ENCODE results near the gene RFX7. TPM values are rescaled to one million over a fixed set of nuclear protein-coding genes. Genes with fewer than 3 reads are reported as not detected.

Gene RFX7
- total and polyA plus RNA-seq, 2 of the 8 experiments (the other 6 are each of a cell fraction or from before 2014, with no cell fraction given), result 10.4 to 40.9 TPM

- H2AFZ ChIP-seq (ENCODE audit: low read length), result no peak overlapping the region
- no peaks in the 10 kb centered on the region for H3K79me1 ChIP-seq (ENCODE audit: low read depth, low read length)
- no peak overlapping the region for H3K14ac ChIP-seq (ENCODE audit: insufficient read length)
- H4K91ac ChIP-seq (replicated peaks; ENCODE audit: insufficient read length, low read length), result peak overlapping the region; percentile 94
- WGBS, 2 experiments (ENCODE audit: extremely low coverage in 1 of 2, insufficient coverage in 1 of 2, insufficient read length in 1 of 2, insufficient replicate concordance in 2 of 2, low coverage in 1 of 2, low lambda C conversion rate in 2 of 2, missing lambda C conversion rate in 1 of 2), result 60% methylated on average over 9 of the region's 10 CpGs; no CpG with 5 or more reads in 1 of the 2 experiments
- H3K36me3 ChIP-seq (ENCODE audit: control insufficient read depth in 2 of 4, insufficient read depth in 4 of 4, low read length in 3 of 4), result no peaks in the 10 kb centered on the region
- H4K5ac ChIP-seq (ENCODE audit: insufficient read length, low read depth, low read length), result peak overlapping the region; percentile 70
- ChIA-PET CTCF (ENCODE audit: partially characterized antibody) (interaction anchor here (0.6 to 2.3 kb wide), 22 partner anchors 10 to 503 kb away, joined by 3 to 9 read pairs (median 3); no protein-coding TSS in a partner anchor), POLR2A (ENCODE audit: partially characterized antibody) (interaction anchor here (0.6 to 1.5 kb wide), 21 partner anchors 8 to 249 kb away, joined by 3 to 7 read pairs (median 3); partner anchors contain the start of gene MNS1)
- peak overlapping the region; percentile 44; the same call in 1 of the 2 replicates for H3K27ac ChIP-seq (ENCODE audit: low read depth, low read length)
- H2BK120ac ChIP-seq (replicated peaks; ENCODE audit: low read depth, low read length), result peak overlapping the region; percentile 44
- peak overlapping the region; percentile 69 to 78 for H3K4me2 ChIP-seq (ENCODE audit: insufficient read depth in 1 of 2, low read depth in 2 of 2, low read length in 2 of 2)
- peak overlapping the region; percentile 5 to 100 (median 60); a peak in 6 of 8 replicates for H3K4me3 ChIP-seq (ENCODE audit: extremely low read depth in 1 of 4, insufficient read depth in 2 of 4, low read depth in 3 of 4, low read length in 4 of 4)
- H4K20me1 ChIP-seq (replicated peaks in 1 of 2; ENCODE audit: control insufficient read depth in 1 of 2, insufficient read depth in 2 of 2, low read length in 2 of 2), result no peaks in the 10 kb centered on the region
- H3K56ac ChIP-seq (replicated peaks; ENCODE audit: insufficient read length, low read depth, low read length), result peak overlapping the region; percentile 56
- no peak overlapping the region for H4K8ac ChIP-seq (ENCODE audit: extremely low read depth, insufficient read depth, low read length)
- no peaks in the 10 kb centered on the region for H3K23me2 ChIP-seq (ENCODE audit: low read depth, low read length)
- FAIRE-seq, result no peak
- 0 out of 2 replicates have a peak overlapping the region, but pooled peaks have one; percentile 55 for H2BK20ac ChIP-seq (ENCODE audit: low read length)
- no peaks in the 10 kb centered on the region for H3K27me3 ChIP-seq (replicated peaks in 1 of 4; ENCODE audit: control insufficient read depth in 3 of 4, extremely low read depth in 1 of 4, insufficient read depth in 3 of 4, low read length in 3 of 4)
- H3K18ac ChIP-seq (ENCODE audit: extremely low read depth, low read length), result peak overlapping the region; percentile 82
- TF ChIP-seq EZH2 (IDR thresholded peaks at IDR 0.05; ENCODE audit: low read depth, low read length, severe bottlenecking), result no peak
- no peak for TF ChIP-seq KDM5A (IDR thresholded peaks at IDR 0.05; ENCODE audit: low read length)
- no peak for TF ChIP-seq EP300 (IDR thresholded peaks at IDR 0.05; ENCODE audit: borderline replicate concordance in 1 of 2, low read depth in 2 of 2, low read length in 2 of 2)
- TF ChIP-seq SIX5 (IDR thresholded peaks at IDR 0.05; ENCODE audit: low read depth, low read length), result no peak
- no peak for TF ChIP-seq NRF1 (IDR thresholded peaks at IDR 0.05; ENCODE audit: low read depth, low read length)
- TF ChIP-seq HDAC6 (IDR thresholded peaks at IDR 0.05; ENCODE audit: low read depth, low read length), result no peak
- TF ChIP-seq HDAC2 (IDR thresholded peaks at IDR 0.05; ENCODE audit: borderline replicate concordance in 1 of 2, low read depth in 2 of 2, low read length in 2 of 2), result no peak
- TF ChIP-seq KDM4A (IDR thresholded peaks at IDR 0.05; ENCODE audit: low read depth, low read length, severe bottlenecking), result no peak
- no peak for TF ChIP-seq TEAD4 (IDR thresholded peaks at IDR 0.05; ENCODE audit: low read depth, low read length)
- peaks cover 7 to 15% (median 11%) of the 10 kb centered on the region in 4 experiments; a peak in 6 of 7 replicates for H3K4me1 ChIP-seq (replicated peaks in 1 of 4; ENCODE audit: control insufficient read depth in 3 of 4, insufficient read depth in 4 of 4, low read length in 3 of 4)
- H3K4ac ChIP-seq (replicated peaks; ENCODE audit: insufficient read length, low read depth, low read length), result peak overlapping the region; percentile 96
- H3K23ac ChIP-seq (ENCODE audit: insufficient read length), result no peak overlapping the region
- peak overlapping the region in 2 of 4 experiments; percentile 10 to 18; a peak in 3 of 7 replicates for H3K9ac ChIP-seq (replicated peaks in 1 of 4; ENCODE audit: extremely low read depth in 1 of 4, low read depth in 3 of 4, low read length in 3 of 4)
- no peaks in the 10 kb centered on the region for H3K9me3 ChIP-seq (ENCODE audit: insufficient read depth in 2 of 2, low read depth in 1 of 2, low read length in 1 of 2)
- H2BK5ac ChIP-seq (ENCODE audit: low read depth, low read length), result peak overlapping the region; percentile 91
- H2BK12ac ChIP-seq (ENCODE audit: low read depth, low read length), result peak overlapping the region; percentile 86
- DNase-seq (ENCODE audit: low read depth in 1 of 2, low spot score in 2 of 2), result no peak
- H2AK5ac ChIP-seq (ENCODE audit: low read depth, low read length), result peak overlapping the region; percentile 78; the same call in 1 of the 2 replicates
- H2BK15ac ChIP-seq (ENCODE audit: low read length), result peak overlapping the region; percentile 76
- H3K79me2 ChIP-seq (ENCODE audit: control insufficient read depth in 1 of 2, insufficient read depth in 2 of 2, low read length in 2 of 2), result peaks cover 9 to 28% of the 10 kb centered on the region in 2 experiments; a peak in 3 of 4 replicates
Observed at GRCh38 chr15:56244811-56245576, 1.3 kb upstream of the RFX7 start.

Data from H1 (cell line).